Upper lobe of left lung (tissue), 4 donors: ENCODE data around the gene PROS1.
"Not testable (repeated sequence)": the region's sequence is repeated elsewhere in the genome, so short reads cannot be mapped to it uniquely, and the experiment has no call there.

Source experiments
- CTCF ChIP-seq, 6 experiments: fragments of 450-650 bp in 4 of 6; fragments of 200-600 bp in 2 of 6; sonication (generic) in 2 of 6; IDR thresholded peaks; one replicate each; pipeline ENCODE4 v1.5.1; 2016 to 2019; ENCODE audit warnings: antibody characterized with exemption in 6 of 6
- EP300 ChIP-seq, 4 donors: sonication (generic); formaldehyde crosslinking; IDR thresholded peaks; one replicate each; pipeline ENCODE4 v1.5.1; 2017; ENCODE audit warnings: antibody characterized with exemption in 4 of 4, control low read depth in 2 of 4

- TF ChIP-seq CTCF, EP300 (IDR thresholded peaks at IDR 0.05): not testable (repeated sequence)
Measured at GRCh38 chr3:93937485-93937884, 36.2 kb downstream of the PROS1 start.
